DMS 273 treated with DMSO at 0.1 percent for 48 hours (cell line): ENCODE measurements around the gene HSH2D.

ENCODE experiments used
- DNase-seq: peaks from one replicate; lab custom pipeline; 2025; lab: John Stamatoyannopoulos, UW

Gene HSH2D

DNA sequence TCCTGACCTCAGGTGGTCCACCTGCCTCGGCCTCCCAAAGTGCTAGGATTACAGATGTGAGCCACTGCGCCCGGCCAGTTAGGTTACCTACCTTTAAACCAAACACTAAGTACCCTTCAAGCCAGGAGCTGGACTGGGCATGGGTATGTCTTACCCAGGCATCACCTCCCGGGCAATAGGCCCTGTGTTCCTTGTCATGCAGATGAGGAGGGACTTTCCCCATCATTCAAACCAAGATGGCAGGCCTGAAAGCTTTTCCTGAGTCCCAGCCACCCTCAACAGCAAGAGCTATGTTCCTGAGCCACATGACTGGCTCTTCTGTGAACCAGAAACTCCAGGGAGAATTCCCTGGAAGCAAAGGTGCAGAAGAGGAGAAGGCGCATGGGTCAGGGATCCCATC, 22.3 kb upstream of the HSH2D start:
- no peak for DNase-seq

- DNase-seq = no peak
Observed at GRCh38 chr19:16121967-16122366, 21.5 kb upstream of the HSH2D start.

DNA sequence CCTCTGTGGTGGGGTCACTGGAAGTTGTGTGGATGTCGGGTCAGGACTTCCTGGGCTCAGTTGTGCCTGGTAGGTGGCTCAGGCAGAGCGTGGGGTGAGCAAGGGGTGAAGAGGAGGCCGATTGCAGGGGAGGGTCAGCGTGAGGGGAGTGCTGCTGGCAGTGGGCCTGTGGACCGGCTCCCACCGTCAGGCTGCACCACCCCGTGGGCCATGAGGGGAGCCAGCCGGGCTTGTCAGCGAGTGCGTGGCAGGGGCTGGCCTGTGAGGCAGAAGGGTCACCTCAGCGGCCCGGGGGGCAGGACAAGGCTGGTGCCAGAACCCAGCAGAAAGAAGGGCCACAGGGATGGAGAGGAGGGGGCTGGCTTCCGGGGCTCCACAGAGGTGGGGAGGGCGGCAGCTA, 18.5 kb upstream of the HSH2D start:
- DNase-seq = no peak

- no peak for DNase-seq
Observed at GRCh38 chr19:16125737-16126495, 17.6 kb upstream of the HSH2D start.

DNA sequence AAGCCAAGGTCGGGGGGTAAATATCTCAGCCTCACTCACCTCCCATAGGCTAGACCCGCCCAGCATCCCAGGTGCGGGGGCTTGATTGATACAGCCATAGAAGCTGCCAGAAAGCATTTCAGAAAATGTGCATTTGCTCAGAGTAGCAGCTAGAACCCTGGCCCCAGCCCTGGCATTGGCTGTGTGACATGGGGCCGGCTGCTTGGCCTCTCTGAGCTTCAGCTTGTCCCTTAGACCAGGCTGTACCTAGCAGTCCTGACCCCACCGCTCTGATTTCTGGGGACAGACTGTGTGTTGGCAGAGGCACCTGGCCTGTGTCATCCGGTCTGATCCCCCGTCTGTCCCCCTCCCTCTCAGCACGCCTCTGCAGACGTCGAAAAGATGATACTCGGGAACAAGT, 16.4 kb upstream of the HSH2D start:
- DNase-seq = no peak

- DNase-seq = no peak
Observed at GRCh38 chr19:16127776-16128371, 15.6 kb upstream of the HSH2D start.

GRCh38 chr19:16131648-16132047, 11.8 kb upstream of the HSH2D start:
- DNase-seq = no peak

- DNase-seq = no peak
Observed at GRCh38 chr19:16133818-16134217, 9.7 kb upstream of the HSH2D start.

DNA sequence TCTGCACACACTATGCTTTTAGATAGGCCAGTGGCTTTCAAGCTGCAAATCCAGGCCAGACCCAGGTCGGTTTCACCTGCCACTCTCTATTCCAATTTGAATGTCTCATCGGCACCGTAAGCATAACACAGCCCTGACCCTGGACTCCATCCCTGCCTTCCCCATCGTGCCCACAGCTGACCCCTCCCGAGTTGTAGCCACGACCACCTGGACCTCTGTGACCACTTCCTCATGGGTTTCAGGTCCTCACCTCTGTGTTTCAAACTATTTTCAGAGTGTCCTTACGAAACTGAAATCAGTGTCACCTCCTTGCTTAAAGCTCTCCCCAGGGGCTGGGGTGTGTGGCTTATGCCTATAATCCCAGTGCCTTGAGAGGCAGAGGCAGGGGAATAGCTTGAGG, 9.0 kb upstream of the HSH2D start:
- DNase-seq = no peak

- DNase-seq = no peak
Observed at GRCh38 chr19:16135430-16136127, 7.9 kb upstream of the HSH2D start.

GRCh38 chr19:16136185-16136999, 7.1 kb upstream of the HSH2D start:
- DNase-seq = no peak

GRCh38 chr19:16139752-16140151, 3.7 kb upstream of the HSH2D start:
- DNase-seq = no peak

- DNase-seq = no peak
Observed at GRCh38 chr19:16141043-16141442, 2.4 kb upstream of the HSH2D start.

- DNase-seq = no peak
Observed at GRCh38 chr19:16142032-16142580, 1.4 kb upstream of the HSH2D start.

GRCh38 chr19:16144216-16144581, 714 bp downstream of the HSH2D start:
- DNase-seq = no peak

DNA sequence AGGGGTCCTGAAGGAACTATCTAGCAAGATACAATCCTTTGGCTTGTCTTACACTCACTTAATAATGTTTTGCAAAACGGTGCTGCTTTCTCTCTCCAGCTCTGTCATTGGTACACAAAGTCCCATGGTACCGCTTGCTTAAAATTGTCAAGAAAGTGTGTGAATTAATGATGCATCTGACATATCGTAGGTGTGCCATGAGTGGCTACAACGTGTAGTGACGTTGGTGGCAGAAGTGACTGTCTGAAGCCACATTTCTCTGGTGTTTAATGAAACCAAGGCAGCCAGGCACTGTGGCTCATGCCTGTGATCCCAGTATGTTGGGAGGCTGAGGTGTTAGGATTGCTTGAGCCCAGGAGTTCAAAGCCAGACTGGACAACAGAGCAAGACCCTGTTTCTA, 2.6 kb downstream of the HSH2D start:
- no peak for DNase-seq

- no peak for DNase-seq
Observed at GRCh38 chr19:16148443-16149229, 5.2 kb downstream of the HSH2D start.

GRCh38 chr19:16153582-16154336, 10.3 kb downstream of the HSH2D start:
- no peak for DNase-seq

GRCh38 chr19:16154557-16154956, 11.1 kb downstream of the HSH2D start:
- no peak for DNase-seq

GRCh38 chr19:16155128-16155527, 11.6 kb downstream of the HSH2D start:
- DNase-seq = no peak

DNA sequence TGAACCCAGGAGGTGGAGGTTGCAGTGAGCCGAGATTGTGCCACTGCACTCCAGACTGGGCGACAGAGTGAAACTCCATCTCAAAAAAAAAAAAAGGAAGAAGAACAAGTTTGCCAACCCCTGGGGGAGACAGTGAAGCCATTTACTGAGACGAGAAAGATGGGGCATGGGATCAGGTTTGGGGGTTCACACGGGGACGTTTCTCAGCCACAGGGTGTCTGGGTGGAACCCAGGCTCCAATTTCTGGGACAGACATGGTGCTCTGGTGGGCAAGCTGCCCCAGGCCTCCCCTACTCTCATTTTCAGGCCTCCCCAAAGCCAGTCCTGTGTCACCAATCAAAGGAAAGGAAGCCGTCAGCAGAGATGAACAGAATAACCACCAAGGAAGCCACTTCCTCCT, 13.4 kb downstream of the HSH2D start:
- DNase-seq = no peak
